NCI-H1417 treated with DMSO at 0.1 percent for 48 hours (cell line): Measurements from ENCODE around the gene PRKN.

ENCODE experiments used
- DNase-seq: peaks from one replicate; lab custom pipeline; 2025; lab: John Stamatoyannopoulos, UW

Gene PRKN

DNA sequence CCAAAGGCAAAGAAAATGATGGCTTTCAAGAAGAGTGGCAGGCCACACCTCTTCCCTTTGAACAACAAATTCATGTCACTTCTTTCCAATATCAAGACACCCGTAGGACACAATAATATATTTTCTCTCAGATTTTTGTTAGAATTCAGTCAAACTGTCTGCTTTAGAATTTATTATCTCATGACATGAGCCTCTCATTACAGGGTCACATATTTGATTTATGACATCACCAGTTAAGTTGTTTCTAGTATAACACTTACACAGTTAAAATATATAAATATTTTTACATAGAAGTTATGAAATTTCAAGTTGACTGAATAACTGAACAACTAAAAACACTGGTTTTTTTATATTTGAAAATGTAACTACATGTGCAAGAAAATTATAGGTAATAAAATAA, 1133.2 kb downstream of the PRKN start:
- DNase-seq, result no peak

DNA sequence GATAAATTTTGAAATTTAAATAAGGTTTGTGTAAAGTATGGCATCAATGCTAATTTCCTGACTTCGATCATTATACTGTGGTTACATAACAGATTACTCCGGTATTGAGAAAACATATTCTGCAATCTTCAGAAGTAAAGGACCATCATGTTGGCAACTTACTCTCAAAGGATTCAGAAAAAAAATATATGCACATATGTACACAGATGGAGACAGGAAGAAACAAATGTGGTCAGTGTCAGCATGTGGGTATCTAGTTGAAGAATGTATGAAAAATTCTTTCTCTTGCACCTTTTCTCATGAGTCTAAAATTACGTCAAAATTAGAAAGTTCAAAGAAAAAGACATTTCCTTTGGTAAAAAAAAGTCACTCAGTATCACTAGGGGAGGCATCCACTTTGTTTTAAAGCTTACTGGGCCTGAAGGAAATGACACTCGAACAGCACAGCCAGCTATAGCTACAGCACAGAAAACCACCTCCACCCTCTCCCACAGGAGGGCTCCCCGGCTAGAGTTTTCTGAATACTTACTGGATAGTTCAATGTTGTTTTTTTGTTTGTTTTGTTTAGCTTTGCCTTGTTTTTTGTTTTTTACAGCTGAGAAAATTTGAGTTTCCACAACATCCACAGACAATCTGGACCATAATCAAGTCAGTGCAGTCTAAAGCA, 1136.5 kb downstream of the PRKN start:
- no peak for DNase-seq

DNA sequence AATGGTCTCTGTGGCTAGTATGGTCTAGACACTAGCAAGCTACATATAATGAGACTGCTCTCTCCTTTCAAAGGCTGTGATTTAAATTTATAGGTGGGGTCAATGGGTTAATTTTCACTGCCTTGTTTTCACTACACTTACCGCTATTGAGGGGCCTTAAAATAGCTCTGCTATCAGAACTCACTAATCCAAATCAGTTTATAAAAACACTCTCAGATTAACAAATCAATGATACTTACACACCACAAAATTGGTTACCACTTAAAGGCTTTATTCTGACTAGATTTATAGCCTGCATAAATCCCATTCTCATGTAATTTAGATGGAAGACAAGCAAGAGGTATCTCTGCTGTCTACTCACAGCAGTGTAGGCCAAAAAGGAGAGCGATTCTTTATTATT, 1140.7 kb downstream of the PRKN start:
- DNase-seq, result peak; percentile 29

DNA sequence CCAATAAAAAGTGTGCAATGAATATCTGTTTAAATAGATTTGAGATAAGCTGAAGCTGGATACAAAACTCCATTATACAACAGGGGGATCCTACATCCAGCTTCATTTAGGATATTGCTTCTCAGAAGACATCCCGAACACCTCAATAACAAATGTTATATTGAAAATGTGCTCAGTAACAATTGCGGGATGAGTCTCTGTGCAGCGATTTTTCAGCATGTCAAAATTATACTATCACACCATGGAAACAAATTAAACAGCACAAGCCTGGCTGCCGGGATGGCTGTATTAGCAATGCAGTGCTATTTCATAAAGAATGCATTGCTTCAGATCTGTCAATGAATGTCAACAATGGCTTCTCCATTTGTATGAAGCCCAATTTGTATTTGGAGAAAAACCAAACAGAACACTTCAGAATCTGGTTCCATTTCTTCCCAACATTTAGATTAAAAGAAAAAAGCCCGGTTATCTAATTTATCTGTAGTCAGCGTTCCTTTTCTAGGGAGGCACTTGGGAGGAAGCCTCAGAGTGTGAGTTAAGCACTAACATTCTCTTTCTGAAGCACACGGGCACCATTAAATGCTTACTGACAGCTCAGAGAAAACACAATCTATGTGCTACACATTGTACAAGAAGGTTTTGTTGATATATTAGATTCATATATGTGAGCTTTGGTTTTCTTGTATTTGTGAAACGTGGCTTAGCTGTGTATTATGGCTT, 1142.8 kb downstream of the PRKN start:
- no peak for DNase-seq

DNA sequence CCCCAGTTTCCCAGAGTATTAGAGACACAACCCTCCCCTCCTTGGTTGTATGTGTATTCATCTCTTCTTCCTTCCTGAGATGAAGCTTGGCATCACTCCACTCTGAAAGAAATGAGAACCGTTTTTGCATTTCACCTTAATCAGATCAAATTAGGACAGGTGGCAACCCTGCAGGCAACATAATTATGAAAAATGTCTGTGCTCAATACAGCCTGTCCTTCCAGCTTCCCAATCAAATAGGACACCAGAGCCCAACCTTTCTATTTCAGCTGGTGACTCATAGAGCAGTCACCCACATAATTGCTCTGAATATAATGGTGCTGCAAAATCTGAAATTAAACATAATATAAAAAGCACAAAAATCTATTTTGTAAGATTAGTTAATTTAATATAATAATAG, 1143.5 kb downstream of the PRKN start:
- no peak for DNase-seq

DNA sequence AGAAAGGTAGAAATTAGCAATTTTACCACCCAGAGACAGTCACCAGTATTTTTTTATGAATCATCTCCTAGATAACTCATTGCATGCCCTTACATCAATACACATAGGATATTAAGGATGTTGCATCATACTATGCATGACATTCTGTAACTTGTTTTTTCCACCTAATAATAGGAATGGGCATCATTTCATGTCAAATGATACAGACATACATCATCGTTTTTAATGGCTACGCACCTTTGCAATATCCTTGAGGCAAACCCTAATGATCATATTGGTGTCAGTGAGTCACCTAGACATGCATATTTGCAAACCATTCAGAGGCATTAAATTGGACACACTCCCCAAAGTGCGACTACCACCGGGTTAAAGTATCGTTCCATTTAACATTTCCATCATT, 1144.0 kb downstream of the PRKN start:
- no peak for DNase-seq

DNA sequence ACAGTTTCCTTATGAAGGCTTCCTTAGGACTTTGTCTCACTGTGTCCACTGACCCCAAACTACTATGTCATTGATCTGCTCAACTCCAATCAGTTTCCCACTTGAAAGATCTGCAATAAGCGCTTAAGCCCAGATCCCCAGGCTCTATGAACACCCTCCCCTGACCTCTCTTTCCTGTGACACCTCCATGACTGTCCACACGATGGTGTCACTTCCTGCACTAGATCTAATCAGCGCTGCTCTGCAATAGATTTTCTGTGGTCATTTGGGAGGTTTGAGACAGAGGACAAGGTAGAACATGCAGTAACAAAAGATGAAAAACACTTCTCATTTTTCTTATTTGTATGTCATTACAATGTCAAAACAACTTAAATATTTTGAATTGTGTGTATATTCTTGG, 1149.1 kb downstream of the PRKN start:
- no peak for DNase-seq

DNA sequence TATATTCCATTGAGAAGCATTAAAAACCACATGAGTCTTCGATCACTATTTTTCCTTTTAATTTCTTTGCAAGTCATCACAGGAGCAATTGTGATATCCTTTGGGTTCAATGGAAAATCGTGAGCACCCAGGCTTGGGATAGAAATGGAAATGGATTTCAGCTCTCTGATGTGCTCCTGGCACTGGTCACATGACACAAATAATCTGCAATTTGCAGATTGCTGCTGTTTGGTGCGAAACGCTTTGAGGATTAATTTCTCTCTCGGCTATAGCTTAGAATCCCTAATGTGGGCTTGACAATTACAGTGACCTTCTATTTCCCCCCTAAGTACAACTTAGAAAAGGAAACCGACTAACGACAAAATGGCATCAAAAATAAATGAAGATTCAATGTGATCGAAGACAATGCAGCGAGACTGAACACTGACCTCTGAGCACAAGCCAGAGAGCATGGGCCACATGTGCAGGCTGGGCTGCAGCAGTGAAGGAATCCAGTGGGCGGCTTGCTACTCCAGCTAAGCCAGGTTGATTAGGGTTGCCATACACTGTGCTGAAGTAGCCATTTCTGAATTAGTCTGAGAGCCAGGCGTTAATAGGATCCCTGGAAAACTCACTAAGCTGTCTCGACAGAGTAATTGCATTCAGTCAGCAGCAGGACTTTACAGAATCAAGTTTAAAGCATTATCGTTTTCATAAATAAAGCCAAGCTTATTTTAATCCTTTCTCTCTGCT, 1151.9 kb downstream of the PRKN start:
- no peak for DNase-seq

DNA sequence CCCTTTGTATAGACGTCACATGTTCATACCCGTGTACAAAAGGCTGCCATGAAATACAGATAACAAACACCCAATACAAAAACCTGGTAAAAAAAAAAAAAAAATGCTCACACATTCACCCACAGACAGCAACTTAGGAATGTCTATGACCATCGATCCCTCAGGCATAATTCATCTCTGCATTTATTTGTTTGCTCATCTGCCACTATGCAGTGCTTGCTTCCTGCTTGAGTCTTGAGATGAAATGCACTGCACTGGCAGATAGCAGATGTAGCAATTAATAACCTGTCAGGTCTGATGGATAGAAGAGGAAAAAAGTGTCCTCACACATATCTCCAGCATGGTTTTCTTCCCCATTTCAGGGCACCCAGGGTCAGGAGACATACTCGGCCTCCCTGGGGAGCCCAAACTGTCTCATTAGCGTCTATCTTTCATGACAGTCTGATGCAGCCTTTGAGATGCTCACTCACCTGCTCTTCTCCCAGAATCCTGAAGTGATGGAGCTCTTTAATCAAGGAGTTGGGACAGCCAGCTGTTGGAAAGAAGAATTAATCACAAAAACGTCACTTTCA, 1158.6 kb downstream of the PRKN start:
- DNase-seq, result no peak

DNA sequence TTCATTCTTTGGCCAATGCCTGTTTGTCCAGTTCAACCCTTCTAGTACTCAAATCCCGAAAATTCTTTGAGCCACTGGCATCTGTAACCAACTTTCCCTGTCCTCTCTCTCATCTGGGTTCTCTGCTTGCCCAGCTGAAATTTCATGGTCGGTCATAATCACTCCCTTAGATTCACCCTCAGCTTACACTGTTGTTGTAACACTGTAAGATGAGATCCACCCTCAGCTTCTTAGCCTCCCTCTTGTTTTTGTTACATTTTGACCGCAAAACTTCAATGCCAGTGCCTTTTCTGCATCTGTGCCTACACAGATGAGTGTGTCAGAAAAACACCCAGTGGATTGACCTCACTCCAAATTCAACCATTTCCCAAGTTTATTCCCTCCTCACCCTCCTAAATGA, 1162.6 kb downstream of the PRKN start:
- no peak for DNase-seq

DNA sequence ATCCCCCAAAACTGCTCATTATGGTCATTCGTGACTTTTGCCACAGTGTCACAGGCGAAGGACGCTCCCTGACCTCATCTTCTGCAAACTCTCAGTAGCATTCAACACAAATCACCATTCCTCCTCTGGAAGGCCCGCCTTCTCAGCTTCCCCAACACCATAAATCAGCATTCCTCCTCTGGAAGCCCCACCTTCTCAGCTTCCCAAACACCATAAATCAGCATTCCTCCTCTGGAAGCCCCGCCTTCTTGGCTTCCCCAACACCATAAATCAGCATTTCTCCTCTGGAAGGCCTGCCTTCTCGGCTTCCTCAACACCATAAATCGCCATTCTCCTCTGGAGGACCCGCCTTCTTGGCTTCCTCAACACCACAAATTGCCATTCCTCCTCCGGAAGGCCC, 1165.7 kb downstream of the PRKN start:
- DNase-seq, result no peak

DNA sequence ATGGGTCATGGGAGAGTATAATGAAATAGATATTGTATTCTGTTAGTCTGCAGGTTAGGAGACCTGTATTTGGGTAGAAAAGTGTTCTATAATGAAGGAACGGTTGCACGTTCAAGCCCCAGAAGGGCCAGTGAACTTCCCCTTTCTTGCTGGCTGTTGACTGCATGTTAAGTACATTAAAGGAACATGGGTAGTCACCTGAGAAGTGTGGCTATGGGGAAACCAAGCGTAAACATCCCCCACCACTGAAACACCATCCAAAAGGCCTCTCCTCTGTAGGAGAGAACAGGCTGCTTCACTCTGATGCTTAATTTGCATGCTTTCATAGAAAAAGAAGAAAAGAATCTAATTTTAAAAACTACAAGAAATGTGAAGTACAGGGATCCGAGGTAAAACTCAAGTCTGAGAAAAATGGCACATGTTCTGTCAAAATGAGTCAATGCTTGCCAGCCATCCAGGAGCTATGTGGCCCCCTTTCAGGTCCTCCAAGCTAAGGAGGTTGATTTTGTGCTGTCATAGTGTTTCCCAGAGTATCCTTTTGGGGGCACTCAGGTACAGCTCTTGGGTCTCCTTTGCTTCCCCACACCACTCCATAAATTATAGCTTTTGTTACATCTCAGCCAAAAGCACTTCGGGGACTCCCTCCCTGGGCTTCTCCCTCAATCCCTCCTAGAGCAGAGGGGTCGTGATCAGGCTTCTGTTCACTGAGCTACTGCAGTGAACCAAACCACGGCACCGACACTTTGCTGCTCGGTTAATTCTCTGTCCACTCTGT, 1170.0 kb downstream of the PRKN start:
- DNase-seq, result no peak

DNA sequence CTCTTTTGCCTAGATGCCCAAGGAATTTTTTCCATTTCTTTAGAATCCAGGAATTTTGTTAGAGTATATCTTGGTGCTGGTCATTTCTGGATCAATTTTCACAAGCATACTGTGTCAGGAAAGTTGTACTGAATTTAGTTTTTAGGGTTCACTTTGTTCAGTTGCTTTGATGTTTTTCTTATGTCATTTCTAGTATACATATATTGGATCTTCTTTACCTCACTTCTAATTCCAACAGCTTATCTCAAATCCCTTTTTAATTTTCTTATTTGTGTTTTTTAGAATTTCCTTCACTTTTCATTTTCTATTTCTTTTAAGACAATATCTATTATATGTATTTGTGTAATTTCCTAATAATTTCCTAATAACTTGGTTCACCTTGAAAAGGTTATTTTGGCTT, 1172.7 kb downstream of the PRKN start:
- no peak for DNase-seq

DNA sequence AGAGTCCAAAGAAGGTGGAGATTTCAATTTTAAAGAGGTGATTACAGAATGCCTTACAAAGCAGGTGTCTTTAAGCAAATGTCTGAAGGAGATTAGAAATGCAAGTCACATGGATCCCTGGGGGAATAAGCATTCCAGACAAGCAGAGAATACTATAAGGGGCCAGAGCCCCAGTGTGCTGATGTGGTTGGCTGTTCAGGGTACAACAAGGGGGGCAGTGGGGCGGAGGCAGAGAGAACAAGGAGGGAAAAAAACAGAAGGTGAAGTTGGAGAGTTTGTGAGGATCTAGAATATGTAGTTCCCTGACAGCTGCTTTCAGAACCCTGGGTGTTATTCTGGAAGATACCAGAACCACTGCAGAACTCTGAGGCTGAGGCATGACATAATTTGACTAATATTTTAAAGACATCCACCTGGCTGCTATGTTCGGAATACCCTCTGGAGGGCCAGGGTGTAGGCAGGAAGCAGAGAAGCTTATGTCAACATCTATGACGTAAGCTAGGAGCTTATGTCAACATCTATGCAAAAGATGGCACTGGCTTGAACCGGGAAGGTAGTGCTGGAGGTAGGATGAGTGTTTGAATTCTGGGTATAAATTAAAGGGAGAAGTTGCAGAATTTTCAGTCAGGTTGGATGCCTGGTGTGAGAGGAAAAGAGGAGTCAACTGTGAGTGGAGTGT, 1177.5 kb downstream of the PRKN start:
- no peak for DNase-seq

DNA sequence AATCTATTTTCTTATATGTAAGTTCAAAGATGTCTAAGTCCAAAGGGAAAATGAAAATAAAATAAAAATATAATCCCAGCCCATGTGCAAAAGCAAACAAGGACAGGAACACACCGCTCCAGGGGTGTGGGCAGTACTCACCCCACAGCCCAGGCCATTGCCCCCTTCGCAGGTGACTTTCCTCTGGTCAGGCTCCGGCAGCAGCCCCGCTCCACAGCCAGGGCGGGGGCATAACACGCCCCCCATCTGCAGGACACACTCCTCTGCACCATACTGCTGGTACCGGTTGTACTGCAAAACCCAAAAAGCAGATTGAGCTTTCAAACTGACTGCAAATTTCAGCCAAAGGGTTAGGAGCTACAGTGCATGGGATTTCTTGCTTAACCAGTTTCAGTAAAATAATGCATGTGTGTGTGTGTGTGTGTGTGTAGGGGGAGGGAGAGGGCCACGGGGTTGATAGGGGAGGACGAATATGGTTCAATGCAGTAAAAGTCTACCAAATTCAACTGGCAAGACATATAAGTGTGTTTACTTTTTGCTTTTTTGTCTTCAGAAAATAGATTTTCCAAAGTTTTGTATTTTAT, 1178.8 kb downstream of the PRKN start:
- no peak for DNase-seq

DNA sequence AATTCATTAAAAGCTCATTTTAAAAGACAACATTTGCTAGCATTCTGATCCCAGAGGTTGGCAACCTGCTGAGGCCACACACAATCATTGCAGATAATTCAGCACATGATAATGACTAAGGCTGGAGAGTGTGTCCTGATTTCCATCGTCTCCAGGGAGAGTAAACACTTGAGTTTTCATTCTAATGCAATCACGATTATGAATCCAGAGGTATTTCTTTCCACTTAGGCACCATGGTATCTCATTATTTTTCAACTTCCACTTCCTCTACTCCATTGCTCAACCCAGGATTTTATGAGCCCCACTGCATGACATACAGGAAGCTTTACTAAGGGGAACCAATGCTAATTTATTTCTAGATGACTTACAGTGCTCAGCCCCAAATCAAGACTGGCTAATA, 1179.9 kb downstream of the PRKN start:
- peak; percentile 60 for DNase-seq

DNA sequence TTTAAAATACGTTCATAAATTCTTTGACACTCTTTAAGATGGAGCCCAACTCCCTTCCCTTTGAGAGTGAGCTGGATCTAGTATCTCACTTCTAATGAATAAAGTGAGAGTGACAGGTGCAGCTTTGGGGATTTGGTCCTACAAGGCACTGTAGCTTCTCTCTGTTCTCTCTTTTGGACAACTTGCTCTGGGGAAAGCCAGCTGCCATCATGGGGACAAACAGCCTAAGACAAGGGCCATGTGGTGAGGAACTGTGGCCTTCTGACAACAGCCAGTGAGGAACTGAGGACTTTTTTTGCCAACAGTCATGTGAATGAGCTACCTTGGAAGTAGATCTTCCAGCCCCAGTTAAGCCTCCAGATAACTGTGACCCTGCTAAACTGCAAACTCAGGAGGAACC, 1180.9 kb downstream of the PRKN start:
- DNase-seq, result no peak

DNA sequence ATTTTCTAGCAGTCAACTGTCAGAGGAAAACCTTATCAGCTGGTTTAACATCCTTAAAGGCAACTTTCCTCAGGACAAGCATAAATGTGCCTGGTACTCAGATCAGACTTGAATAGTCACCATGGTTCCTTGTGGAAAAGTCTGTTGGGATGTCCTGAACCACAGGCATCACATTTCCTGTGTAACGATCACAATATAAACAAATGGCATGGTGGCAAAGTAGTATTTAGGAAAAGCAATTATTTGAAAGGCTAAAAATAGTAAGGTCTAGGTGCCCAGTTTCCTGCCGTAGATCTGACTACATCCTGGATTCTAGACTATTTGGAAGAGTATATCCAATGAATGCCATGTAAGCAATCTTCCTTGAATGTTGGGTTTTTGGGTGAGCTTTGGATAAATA, 1181.8 kb downstream of the PRKN start:
- DNase-seq, result no peak

DNA sequence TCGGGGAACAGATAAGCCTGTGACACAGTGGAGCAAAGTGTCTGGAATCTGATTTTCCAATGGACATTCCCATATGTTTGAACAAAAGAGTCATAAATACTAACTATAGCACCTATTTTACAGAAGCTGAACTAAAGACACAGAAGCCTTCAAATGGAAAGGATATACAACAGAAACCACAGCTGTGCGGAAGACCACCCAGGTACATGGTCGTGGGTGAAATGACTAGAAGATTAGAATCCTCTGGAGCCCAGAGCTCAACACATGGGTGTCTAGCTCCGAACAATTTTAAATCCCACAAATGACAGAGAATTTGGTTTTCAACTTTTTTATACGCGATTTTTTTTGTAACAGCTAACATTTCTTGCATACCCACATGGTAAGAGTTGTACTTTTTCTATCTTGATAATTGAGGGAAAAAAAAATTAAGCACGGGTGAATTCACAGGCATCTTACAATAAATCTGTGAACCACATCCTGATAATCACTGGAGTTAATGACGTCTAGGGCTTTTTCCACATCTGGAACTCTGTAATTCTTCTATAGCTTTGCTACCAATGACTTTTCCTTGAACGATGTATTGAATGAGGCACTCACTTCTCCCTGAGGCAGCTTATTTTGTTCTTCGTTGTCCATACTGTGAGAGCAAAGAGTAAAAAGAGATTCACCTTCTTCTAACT, 1182.6 kb downstream of the PRKN start:
- DNase-seq, result no peak

DNA sequence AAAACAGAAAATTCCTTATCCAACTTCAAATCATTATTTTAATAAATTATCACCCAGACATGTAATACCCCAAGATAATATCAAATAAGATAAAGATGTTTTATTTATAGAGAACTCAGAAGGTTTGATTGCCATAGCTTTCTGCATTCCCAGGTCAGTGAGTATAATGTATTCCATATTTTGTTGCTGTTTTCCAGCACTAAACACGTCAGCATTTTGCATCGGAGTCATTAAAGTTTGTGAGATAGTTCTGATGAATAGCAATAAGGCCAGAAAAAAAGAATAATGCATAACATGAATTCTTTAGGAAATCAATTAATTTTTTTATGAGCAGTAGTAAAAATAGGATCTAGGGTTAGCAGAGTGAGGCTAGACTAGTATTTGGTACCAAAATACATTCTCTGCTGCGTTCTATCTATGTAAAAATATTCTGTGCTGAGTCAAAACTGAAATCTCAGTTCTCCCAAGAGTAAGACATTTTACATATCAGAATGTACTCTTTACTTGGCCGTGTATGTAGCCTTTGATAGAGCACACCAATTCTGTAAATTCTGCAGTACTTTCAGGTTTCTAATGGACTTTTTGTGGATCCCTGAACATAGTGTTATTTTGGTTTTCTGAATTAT, 1183.8 kb downstream of the PRKN start:
- DNase-seq, result no peak
